ENCODE data around the gene KAZN. TPM values are rescaled to one million over a fixed set of nuclear protein-coding genes. Genes with fewer than 3 reads are reported as not detected.

The KAZN gene
- total RNA-seq, 1 experiment from 2014 or later = 6.9 TPM

DNA sequence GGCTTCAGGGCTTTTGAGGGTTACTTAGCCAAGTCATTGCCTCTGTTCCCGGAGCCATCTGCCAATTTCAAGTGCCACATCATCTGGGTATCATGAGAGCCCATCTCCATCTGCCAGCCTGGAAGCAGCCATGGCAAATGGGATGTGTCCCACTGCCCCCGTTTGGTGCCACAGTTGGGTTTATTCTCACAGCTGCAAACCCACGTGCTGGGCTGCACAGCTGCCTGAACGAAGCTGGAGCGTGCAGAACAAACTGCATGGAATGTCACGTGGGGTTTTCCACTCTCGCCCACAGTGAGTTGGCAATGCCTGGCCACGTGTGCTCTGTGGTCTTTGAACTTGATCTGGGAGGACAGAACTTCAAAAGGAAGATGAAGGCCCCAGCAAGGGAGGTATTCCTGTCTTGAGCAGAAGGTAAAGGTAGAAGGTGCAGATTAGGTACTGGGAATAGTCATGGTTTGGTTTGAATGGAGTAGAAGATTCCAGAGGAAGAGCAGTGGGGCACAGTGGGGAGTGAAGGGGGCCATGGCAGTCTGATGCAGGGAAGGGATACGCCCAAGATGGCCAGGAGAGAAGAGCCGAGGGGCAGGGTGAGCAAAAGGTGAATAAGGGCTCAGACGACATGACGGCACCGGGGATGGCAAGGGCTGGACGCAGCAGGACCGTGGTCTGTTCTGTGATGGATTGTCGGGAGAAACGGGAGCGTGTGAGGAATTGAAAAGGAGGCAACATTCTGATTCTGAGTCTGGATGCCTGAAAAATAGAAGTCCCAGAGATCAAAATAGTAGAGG, 222.0 kb downstream of the KAZN start:
- no peak overlapping the region for H3K4me3 ChIP-seq (ENCODE audit: insufficient read depth, low read depth, low read length)
- no peak for DNase-seq
- no peaks in the 10 kb centered on the region for H3K36me3 ChIP-seq (replicated peaks; ENCODE audit: control insufficient read depth, insufficient read depth, low read length)
- no peaks in the 10 kb centered on the region for H3K27me3 ChIP-seq (ENCODE audit: control insufficient read depth, insufficient read depth, low read length)

DNA sequence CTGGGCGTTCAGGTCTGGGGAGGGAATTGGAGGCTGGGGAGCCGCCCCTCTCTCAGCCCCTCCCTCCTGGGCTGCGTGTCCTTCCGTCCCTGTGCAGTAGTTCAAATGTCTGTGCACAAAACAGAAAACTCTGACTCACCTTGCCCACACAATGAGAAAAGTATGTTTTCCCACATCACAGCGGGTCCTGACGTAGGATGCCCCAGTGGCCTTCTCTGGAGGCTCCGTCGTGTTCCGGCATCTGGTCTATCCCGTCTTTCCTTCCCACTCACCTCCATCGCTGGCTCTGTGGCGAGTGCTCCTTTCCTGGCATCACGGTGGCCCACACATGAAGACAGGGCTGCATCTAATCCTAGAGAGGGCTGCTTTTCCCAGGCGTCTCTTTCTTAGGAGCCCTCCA, 224.0 kb downstream of the KAZN start:
- no peak overlapping the region for H3K4me3 ChIP-seq (ENCODE audit: insufficient read depth, low read depth, low read length)
- no peaks in the 10 kb centered on the region for H3K36me3 ChIP-seq (replicated peaks; ENCODE audit: control insufficient read depth, insufficient read depth, low read length)
- DNase-seq = no peak
- no peaks in the 10 kb centered on the region for H3K27me3 ChIP-seq (ENCODE audit: control insufficient read depth, insufficient read depth, low read length)

DNA sequence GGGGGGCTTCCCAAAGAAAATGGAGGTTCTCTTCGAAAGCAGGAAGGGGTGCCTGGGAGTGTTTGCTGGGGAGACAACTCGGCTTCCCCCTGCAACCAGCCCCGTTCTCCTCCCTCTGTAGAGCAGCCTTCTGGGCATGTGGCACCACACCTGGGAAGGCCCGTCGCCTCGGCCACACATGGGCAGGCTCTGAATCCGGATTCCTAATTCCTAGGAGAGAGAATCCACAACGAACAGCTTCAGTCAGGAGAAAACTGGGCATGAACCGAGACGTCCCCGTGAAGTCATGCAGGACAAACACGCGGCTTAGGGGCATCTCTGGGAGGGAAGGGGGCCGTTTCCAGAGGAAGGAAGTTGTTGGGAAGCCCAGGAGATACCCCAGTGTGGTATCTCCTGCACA, 224.5 kb downstream of the KAZN start:
- no peak overlapping the region for H3K4me3 ChIP-seq (ENCODE audit: insufficient read depth, low read depth, low read length)
- H3K27me3 ChIP-seq (ENCODE audit: control insufficient read depth, insufficient read depth, low read length) = no peaks in the 10 kb centered on the region
- DNase-seq = no peak
- H3K36me3 ChIP-seq (replicated peaks; ENCODE audit: control insufficient read depth, insufficient read depth, low read length) = no peaks in the 10 kb centered on the region

DNA sequence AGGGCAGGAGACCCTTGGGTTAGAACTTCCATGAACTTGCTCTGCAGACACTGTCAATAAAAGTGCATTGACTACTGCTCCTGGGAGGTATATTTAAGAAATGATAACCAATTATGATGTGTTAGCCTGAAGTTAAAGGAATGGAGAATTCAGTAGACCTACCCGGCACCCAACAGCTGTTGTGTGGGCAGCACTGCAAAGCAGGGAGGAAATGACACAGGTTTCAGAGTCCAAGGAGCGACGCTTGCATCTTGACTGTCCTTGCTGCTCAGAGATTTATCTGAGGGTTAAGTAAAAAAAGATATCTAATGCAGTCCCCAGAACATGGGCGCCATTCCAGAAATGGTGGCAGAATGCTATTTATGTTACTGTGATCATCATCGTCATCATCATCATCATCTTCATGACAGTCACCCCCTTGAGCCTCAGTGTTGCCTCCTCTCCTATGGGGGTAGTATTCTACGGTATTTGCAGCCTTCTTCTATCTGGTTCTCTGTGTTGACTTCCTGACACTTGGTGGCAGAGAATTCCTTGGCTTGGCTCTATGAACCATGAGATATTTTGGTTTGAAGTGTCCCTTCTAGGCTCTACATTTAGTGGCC, 225.9 kb downstream of the KAZN start:
- H3K36me3 ChIP-seq (replicated peaks; ENCODE audit: control insufficient read depth, insufficient read depth, low read length) = no peaks in the 10 kb centered on the region
- no peaks in the 10 kb centered on the region for H3K27me3 ChIP-seq (ENCODE audit: control insufficient read depth, insufficient read depth, low read length)
- DNase-seq = no peak
- no peak overlapping the region for H3K4me3 ChIP-seq (ENCODE audit: insufficient read depth, low read depth, low read length)

DNA sequence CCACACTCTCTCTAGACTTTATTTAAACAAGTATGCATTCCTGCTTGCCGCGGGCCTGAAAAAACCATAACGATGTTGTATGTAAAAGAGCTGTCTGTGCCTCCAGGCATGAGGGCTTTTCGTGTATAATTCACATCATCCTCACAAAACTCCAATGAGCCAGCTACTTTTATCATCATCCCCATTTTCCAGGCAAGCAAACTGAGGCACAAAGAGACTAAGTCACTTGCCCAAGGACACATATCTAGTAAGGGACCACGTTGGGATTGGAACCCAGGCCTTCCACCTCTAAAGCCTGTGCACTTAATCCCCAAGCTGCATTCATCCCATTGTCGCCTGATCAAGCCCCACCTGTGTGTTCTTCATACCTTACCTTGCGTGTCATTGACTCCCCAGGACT, 226.9 kb downstream of the KAZN start:
- no peaks in the 10 kb centered on the region for H3K36me3 ChIP-seq (replicated peaks; ENCODE audit: control insufficient read depth, insufficient read depth, low read length)
- DNase-seq = no peak
- no peaks in the 10 kb centered on the region for H3K27me3 ChIP-seq (ENCODE audit: control insufficient read depth, insufficient read depth, low read length)
- no peak overlapping the region for H3K4me3 ChIP-seq (ENCODE audit: insufficient read depth, low read depth, low read length)

DNA sequence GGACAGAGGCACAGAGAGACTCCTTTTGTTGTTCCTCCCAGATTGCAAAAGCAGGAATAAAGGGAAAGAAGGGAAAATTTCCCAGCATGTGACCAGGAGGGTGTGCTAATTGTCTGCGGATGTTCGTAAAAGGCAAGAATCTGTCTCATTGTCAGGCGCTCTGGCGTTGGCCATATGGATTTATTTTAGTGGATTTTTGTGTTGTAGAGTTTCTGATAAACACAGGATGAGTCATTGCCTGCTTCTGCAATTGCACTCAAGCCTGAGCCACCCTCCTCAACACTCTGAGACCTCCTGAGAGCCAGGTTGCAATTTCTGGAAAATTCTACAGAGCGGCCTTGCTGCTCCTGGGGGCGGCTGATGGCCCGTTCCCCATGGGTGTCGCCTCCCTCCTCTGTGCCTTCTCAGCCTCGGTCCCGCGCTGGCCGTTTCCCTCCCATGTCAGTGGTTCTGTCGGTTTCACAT, 227.7 kb downstream of the KAZN start:
- H3K4me3 ChIP-seq (ENCODE audit: insufficient read depth, low read depth, low read length) = no peak overlapping the region
- H3K36me3 ChIP-seq (replicated peaks; ENCODE audit: control insufficient read depth, insufficient read depth, low read length) = no peaks in the 10 kb centered on the region
- DNase-seq = no peak

DNA sequence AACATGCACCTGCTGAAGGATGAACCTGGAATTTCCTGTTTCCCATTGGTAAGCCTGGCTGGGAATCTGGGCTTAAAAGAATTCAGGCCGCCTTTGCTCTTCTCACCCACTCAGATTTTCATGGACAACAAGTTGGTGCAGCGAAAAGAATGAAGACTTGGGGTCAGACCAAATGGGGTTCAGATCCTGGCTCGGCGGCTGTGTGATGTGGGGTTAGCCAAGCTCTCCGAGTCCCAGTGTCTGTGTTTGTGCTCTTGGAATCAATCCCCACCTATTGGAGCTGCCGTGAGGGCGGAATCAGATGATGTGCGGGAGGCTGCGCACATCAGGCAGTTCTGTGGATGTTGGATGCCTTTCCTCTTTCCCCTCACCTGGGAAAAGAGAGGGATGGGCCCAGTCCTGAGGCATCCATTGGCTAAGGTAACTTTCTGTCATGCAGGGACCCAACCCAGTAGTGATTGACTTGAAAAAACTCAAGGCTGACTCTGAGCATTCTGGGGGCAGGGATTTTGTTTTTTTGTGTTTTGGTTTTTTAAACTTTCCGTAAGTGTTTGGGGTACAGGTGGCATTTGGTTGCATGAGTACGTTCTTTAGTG, 228.3 kb downstream of the KAZN start:
- Histone ChIP-seq H3K36me3 (replicated peaks; ENCODE audit: control insufficient read depth, insufficient read depth, low read length) (no peaks in the 10 kb centered on the region), H3K4me3 (ENCODE audit: insufficient read depth, low read depth, low read length) (no peak overlapping the region), H3K27me3 (ENCODE audit: control insufficient read depth, insufficient read depth, low read length) (no peaks in the 10 kb centered on the region)
- peak; percentile 56 for DNase-seq

More for the DNA sequence above, 227.7 kb downstream of the KAZN start:
- no peaks in the 10 kb centered on the region for H3K27me3 ChIP-seq (ENCODE audit: control insufficient read depth, insufficient read depth, low read length)

DNA sequence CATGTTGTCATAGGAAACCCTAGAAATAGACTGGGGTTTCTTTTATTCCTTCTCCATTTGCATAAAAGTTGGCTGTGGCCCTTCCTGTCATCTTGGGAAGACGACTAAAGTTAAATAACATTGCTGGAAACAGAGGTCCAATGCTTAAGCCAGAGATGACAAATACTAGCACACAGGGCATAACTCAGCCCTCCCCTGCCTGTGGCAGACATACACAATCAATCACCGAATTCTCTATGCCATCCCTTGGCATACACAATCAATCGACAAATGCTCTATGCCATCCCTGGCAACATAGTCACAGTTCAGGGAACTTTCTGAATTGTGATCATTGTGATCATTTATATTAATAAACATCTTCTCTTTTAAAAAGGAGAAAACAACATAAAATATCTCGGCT, 229.4 kb downstream of the KAZN start:
- no peaks in the 10 kb centered on the region for H3K27me3 ChIP-seq (ENCODE audit: control insufficient read depth, insufficient read depth, low read length)
- no peak overlapping the region for H3K4me3 ChIP-seq (ENCODE audit: insufficient read depth, low read depth, low read length)
- no peak for DNase-seq
- H3K36me3 ChIP-seq (replicated peaks; ENCODE audit: control insufficient read depth, insufficient read depth, low read length) = no peaks in the 10 kb centered on the region

DNA sequence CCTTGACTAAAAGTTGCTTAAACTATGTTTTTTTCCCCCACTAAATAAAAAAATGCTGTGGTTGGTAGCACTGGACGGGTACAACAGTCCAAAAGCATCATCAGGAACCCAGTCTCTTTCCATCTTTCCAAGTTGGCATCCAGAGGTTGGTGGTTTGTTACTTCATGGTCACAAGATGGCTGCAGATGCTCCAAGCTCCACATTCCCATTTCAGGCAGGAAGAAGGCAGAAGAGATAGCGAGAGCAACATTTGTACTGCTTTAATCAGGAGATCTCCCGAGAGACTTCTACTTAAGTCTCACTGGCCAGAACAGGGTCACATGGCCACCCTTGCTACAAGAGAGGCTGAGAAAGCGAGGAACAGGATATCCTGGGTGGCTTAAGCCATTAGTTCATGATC, 230.2 kb downstream of the KAZN start:
- no peaks in the 10 kb centered on the region for H3K36me3 ChIP-seq (replicated peaks; ENCODE audit: control insufficient read depth, insufficient read depth, low read length)
- DNase-seq = no peak
- H3K4me3 ChIP-seq (ENCODE audit: insufficient read depth, low read depth, low read length) = no peak overlapping the region
- H3K27me3 ChIP-seq (ENCODE audit: control insufficient read depth, insufficient read depth, low read length) = no peaks in the 10 kb centered on the region

DNA sequence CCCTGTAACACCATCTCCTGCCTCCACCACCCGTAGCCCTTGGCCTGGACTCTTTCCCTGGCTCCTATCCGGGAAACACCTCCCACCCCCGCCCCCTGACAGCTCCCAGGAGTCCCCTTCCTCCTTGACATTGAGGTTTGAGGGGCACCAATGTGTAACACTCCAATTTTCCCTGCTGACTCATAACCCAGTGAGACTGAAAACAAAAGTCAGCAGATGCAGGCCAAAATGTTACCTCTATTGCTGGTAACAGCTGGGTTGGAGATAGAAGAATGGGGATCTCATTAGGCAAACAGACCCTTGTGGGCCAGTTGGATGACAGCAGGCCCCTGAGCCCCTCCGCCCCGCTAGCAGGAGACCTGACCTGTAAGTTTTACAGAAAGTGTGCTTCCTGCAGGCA, 237.2 kb downstream of the KAZN start:
- Histone ChIP-seq H3K4me3 (ENCODE audit: insufficient read depth, low read depth, low read length) (no peak overlapping the region), H3K36me3 (replicated peaks; ENCODE audit: control insufficient read depth, insufficient read depth, low read length) (no peaks in the 10 kb centered on the region), H3K27me3 (ENCODE audit: control insufficient read depth, insufficient read depth, low read length) (no peaks in the 10 kb centered on the region)
- no peak for DNase-seq

DNA sequence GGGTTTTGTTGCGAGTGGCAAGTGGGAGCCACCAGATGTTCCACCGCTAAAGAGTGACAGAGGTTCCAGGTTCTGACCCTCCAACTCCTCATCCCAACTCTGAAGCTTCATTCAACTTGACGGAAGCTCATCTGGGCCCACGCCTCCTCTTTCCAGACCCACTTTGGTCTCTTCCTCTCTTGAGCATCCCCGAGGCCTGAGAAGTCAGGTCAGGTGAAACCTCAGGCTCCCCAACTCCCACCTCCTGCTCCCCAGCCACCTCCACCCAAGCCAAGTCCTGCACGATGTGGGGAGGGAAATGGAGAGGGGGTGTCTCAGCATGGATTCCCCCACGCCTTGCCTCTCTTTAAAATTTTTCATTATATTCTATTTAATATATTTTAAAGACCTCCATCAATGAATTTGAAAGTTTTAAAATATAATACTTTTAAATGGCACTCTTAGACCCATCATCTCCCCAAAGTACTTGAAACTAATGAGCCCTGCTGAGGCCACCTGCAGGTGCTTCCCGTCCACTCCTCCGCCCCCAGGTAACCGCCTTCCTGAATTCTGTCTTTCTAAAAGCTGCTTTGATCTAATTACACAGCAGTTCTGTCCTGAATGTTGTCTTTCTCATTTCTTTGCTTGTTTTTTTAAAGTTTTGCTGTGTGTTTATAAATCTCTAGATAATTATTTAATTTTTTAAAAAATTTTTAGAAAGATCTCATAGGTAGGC, 238.1 kb downstream of the KAZN start:
- DNase-seq = no peak
- no peaks in the 10 kb centered on the region for H3K27me3 ChIP-seq (ENCODE audit: control insufficient read depth, insufficient read depth, low read length)
- H3K36me3 ChIP-seq (replicated peaks; ENCODE audit: control insufficient read depth, insufficient read depth, low read length) = no peaks in the 10 kb centered on the region
- no peak overlapping the region for H3K4me3 ChIP-seq (ENCODE audit: insufficient read depth, low read depth, low read length)

DNA sequence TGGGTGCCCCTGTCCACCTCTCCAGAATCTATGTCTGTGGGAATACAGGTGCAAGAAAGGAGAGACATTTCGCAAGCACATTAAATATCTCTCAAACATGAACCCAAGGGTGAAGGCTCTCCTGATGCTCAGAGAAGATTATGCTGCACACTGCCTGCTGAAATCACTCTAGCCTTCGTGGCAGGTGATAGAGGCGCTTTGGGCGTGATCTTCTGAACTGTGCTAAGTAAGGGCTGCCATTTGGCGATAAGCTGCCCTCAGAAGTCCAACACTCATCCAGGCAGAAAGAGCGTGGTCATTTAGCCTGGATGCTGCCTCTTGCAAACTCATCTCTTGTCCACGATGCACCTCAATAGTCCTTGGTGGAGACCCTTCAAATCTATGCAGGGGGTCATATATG, 241.9 kb downstream of the KAZN start:
- Histone ChIP-seq H3K4me3 (ENCODE audit: insufficient read depth, low read depth, low read length) (no peak overlapping the region), H3K36me3 (replicated peaks; ENCODE audit: control insufficient read depth, insufficient read depth, low read length) (no peaks in the 10 kb centered on the region), H3K27me3 (ENCODE audit: control insufficient read depth, insufficient read depth, low read length) (no peaks in the 10 kb centered on the region)
- no peak for DNase-seq

DNA sequence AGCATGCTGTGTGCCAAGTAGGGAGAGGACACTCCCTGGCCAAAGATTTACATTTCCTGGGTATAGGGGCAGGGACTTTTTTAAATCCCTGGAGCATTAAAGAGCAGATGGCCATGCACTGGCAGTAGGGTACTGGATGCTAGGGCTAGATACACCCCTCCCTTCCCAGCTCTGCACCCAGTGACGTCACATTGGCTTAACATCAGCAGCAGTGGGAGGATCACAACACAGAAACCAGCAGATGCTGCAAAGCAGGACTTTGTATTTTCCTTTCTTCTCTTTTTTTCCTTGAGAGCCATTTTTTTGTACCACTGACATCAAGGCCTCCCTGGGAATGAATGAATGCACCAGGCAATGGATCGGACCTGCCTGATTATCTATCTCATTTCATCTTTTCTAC, 243.0 kb downstream of the KAZN start:
- H3K36me3 ChIP-seq (replicated peaks; ENCODE audit: control insufficient read depth, insufficient read depth, low read length) = no peaks in the 10 kb centered on the region
- DNase-seq = no peak
- H3K4me3 ChIP-seq (ENCODE audit: insufficient read depth, low read depth, low read length) = no peak overlapping the region
- H3K27me3 ChIP-seq (ENCODE audit: control insufficient read depth, insufficient read depth, low read length) = no peaks in the 10 kb centered on the region

DNA sequence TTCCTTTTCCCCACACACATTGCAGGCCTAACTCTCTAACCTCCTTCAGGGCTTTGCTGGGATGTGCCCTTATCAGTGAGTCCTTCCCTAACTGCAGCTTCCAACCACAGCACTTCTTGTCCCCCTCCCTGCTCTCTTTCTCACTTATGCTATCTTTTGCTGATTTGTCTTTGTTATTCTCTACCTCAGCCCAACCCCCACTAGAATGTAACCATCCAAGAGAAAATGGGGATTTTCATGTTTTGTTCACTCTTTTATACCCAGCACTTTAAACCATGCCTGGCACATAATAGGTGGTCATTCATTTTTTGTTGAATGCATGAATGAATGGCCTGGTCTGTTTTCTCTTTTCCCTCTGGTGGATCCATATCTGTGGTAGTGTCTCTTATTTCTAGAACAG, 243.5 kb downstream of the KAZN start:
- Histone ChIP-seq H3K27me3 (ENCODE audit: control insufficient read depth, insufficient read depth, low read length) (no peaks in the 10 kb centered on the region), H3K36me3 (replicated peaks; ENCODE audit: control insufficient read depth, insufficient read depth, low read length) (no peaks in the 10 kb centered on the region), H3K4me3 (ENCODE audit: insufficient read depth, low read depth, low read length) (no peak overlapping the region)
- no peak for DNase-seq

DNA sequence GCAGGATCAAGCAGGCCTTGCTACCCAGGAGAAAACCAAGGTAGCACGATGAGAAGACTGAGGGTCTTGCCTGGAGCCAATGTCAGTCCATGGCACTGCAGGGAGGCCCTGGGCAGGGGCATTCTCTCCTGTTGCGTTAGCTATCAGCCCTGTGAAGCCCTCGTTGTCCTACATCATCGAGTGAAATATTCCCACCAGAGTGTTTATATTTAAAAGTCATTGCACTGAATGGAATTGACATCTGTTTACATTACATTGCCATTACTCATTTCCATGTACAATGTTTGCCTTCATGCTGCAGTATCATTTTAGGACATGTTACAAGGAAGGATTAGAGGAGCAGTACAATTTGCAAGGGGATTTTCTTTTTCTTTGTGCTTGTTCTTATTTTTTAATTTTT, 243.9 kb downstream of the KAZN start:
- Histone ChIP-seq H3K4me3 (ENCODE audit: insufficient read depth, low read depth, low read length) (no peak overlapping the region), H3K36me3 (replicated peaks; ENCODE audit: control insufficient read depth, insufficient read depth, low read length) (no peaks in the 10 kb centered on the region), H3K27me3 (ENCODE audit: control insufficient read depth, insufficient read depth, low read length) (no peaks in the 10 kb centered on the region)
- DNase-seq = no peak
